GM23338 (cell line): ENCODE results near the gene PLD1. TPM values are rescaled to one million over a fixed set of nuclear protein-coding genes. Genes with fewer than 3 reads are reported as not detected.

Experiments
- ATAC-seq: fragments of 200-7000 bp; cut with Tn5 transposase; 3 replicates; pipeline ENCODE4 v1.9.1; 2020
- DNase-seq: peaks from one replicate; pipeline ENCODE4 v3.0.0-alpha.2; 2015; ENCODE audit warnings: low spot score
- H2AFZ ChIP-seq: fragments of 200-600 bp; sonication (generic); 2 replicates; pipeline ENCODE4 v1.8.0; 2016; ENCODE audit warnings: antibody characterized with exemption, mild to moderate bottlenecking, moderate library complexity
- H3F3A ChIP-seq: fragments of 200-600 bp; sonication (generic); replicated peaks from 2 replicates; pipeline ENCODE4 v1.8.0; 2017; ENCODE audit warnings: antibody characterized with exemption, mixed run types, low read depth
- H3K27ac ChIP-seq: fragments of 200-600 bp; sonication (generic); 2 replicates; pipeline ENCODE4 v1.6.1; 2016; ENCODE audit warnings: low read depth
- H3K27me3 ChIP-seq: fragments of 200-600 bp; sonication (generic); 2 replicates; pipeline ENCODE4 v1.8.0; 2016; ENCODE audit warnings: mild to moderate bottlenecking, mixed run types, moderate library complexity; ENCODE audit not compliant: insufficient read depth
- H3K36me3 ChIP-seq: fragments of 200-600 bp; sonication (generic); 2 replicates; pipeline ENCODE4 v1.8.0; 2016; ENCODE audit warnings: mild to moderate bottlenecking; ENCODE audit not compliant: insufficient read depth
- H3K4me1 ChIP-seq: fragments of 200-600 bp; sonication (generic); 2 replicates; pipeline ENCODE4 v1.8.0; 2016; ENCODE audit warnings: mild to moderate bottlenecking, moderate library complexity; ENCODE audit not compliant: insufficient read depth
- H3K4me2 ChIP-seq: fragments of 200-600 bp; sonication (generic); 2 replicates; pipeline ENCODE4 v1.7.1; 2017; ENCODE audit warnings: mixed run types
- H3K4me3 ChIP-seq: fragments of 200-600 bp; sonication (generic); 2 replicates; pipeline ENCODE4 v1.6.1; 2016; ENCODE audit warnings: mixed run types
- H3K79me2 ChIP-seq: fragments of 200-600 bp; sonication (generic); replicated peaks from 2 replicates; pipeline ENCODE4 v1.8.0; 2017; ENCODE audit warnings: mild to moderate bottlenecking; ENCODE audit not compliant: insufficient read depth
- H3K9me2 ChIP-seq: fragments of 200-600 bp; sonication (generic); 2 replicates; pipeline ENCODE4 v1.8.0; 2017; ENCODE audit not compliant: insufficient read depth
- H4K20me1 ChIP-seq: fragments of 200-600 bp; sonication (generic); replicated peaks from 2 replicates; pipeline ENCODE4 v1.8.0; 2017; ENCODE audit warnings: mild to moderate bottlenecking; ENCODE audit not compliant: insufficient read depth
- H3K27ac Mint-ChIP-seq: 2 replicates; pipeline ENCODE4 v1.8.0; 2020; ENCODE audit warnings: inconsistent platforms, mild to moderate bottlenecking, moderate library complexity, mixed read lengths
- H3K27me3 Mint-ChIP-seq: 3 replicates; pipeline ENCODE4 v1.8.0; 2022; ENCODE audit warnings: low read depth, mild to moderate bottlenecking, moderate library complexity, mixed read lengths, inconsistent platforms; ENCODE audit not compliant: insufficient read depth, poor library complexity
- H3K36me3 Mint-ChIP-seq: 3 replicates; pipeline ENCODE4 v1.8.0; 2021; ENCODE audit warnings: low read depth, mild to moderate bottlenecking, inconsistent platforms, moderate library complexity, mixed read lengths
- H3K4me1 Mint-ChIP-seq: 3 replicates; pipeline ENCODE4 v1.8.0; 2020; ENCODE audit warnings: mild to moderate bottlenecking, inconsistent platforms, mixed read lengths
- H3K4me3 Mint-ChIP-seq: 3 replicates; pipeline ENCODE4 v1.8.0; 2021; ENCODE audit warnings: moderate library complexity, mild to moderate bottlenecking, inconsistent platforms, mixed read lengths
- H3K9me3 Mint-ChIP-seq: 3 replicates; pipeline ENCODE4 v1.8.0; 2020; ENCODE audit warnings: moderate library complexity, mild to moderate bottlenecking, inconsistent platforms, mixed read lengths
- ETS1 ChIP-seq: IDR thresholded peaks from 2 replicates; pipeline ENCODE4 v1.6.1; 2016; ENCODE audit warnings: antibody characterized with exemption
- EZH2phosphoT487 ChIP-seq: fragments of 200-600 bp; sonication (generic); IDR thresholded peaks from one replicate; pipeline ENCODE4 v1.8.1; 2018; ENCODE audit warnings: antibody characterized with exemption; ENCODE audit not compliant: unreplicated experiment
- NANOG ChIP-seq: IDR thresholded peaks from 2 replicates; pipeline ENCODE4 v1.6.1; 2016; ENCODE audit warnings: antibody characterized with exemption, borderline replicate concordance
- POLR2AphosphoS5 ChIP-seq: IDR thresholded peaks from 2 replicates; pipeline ENCODE4 v1.6.1; 2016; ENCODE audit warnings: antibody characterized with exemption, low read depth
- STAT1 ChIP-seq: IDR thresholded peaks from one replicate; pipeline ENCODE4 v1.6.1; 2016; ENCODE audit warnings: antibody characterized with exemption; ENCODE audit not compliant: unreplicated experiment
- ZNF114 ChIP-seq: fragments of 250-450 bp; sonication (Bioruptor Pico); IDR thresholded peaks from 2 replicates; pipeline ENCODE4 v1.5.0; 2020; ENCODE audit warnings: mild to moderate bottlenecking, moderate library complexity
- polyA plus RNA-seq: library from polyadenylated mRNA; unstranded; fragments of >200 nt; fragmentation: Nextera tagmentation; extraction: Ambion mirVana; gene quantifications from 2 replicates; pipeline ENCODE4 v1.2.1, GENCODE V29; 2016
- total RNA-seq: library from RNA; depleted of rRNA; stranded (reverse); fragments of >200 nt; shearing (Covaris generic); gene quantifications from 2 replicates; pipeline ENCODE4 v1.2.3, GENCODE V29; 2014
- TF ChIP-seq, protein P1 (sequence below), 2 experiments: fragments of 200-600 bp in 1 of 2; sonication (generic) in 1 of 2; conservative IDR thresholded peaks; 2 replicates each; pipeline versions ENCODE4 v1.5.1 to v1.6.1; 2016 to 2017; ENCODE audit warnings: antibody characterized with exemption in 2 of 2, low read depth in 2 of 2, mild to moderate bottlenecking in 2 of 2, moderate library complexity in 1 of 2

The PLD1 gene
- total and polyA plus RNA-seq, 2 experiments from 2014 or later = 1.4 to 2.2 TPM

DNA sequence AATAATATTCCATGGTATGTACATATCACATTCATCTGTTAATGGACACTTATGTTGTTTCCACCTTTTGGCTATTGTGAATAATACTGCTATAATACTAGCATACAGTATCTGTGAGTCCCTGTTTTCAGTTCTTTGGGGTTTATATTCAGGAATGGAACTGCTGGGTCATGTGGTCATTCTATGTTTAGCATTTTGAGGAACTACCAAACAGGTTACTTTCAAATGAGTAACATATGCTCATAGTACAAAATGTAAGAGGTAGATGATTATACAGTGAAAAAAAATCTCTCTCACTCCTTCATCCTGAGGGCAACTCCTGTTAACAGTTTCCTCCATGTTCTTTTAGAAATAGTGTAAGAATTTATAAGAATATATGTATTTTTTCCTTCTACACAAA, 162.2 kb downstream of the PLD1 start (continued):
- TF ChIP-seq STAT1 (no peak), EZH2phosphoT487 (no peak)

DNA sequence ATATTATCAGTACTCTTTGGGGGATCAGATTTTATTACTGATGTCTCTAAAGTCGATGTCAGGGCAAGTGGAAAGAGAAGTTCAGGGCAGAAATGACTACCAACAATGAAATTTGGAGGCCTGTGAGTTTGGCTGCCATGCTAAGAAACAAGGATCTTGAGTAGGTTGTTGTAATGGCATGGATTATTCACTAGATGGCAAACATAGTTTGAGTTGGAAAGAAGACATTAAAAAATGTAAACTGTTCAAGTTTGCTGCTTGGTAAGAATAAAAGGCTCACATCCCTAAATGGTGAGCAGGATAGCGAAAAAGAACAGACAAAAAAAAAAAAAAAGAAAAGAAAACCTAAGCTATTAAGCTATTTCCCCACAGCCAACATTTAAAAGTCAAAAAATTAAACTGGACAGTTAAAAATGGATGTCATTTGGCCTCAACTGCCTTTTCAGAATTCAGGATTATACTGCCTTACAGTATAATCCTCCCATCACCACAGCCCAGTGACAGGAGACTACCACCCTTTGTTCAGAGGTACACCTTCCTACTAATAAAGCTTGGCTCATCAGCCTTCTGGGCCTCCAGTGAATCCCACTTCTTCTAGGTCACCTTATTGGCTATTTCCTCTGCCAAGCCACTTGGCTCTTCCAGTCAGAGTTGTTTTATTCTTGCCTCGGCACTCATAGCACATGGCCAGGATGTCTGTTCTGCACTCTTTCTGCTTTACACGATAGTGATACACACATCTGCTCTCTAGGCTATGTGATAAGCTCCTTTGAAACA, 163.7 kb downstream of the PLD1 start:
- H3K27ac Mint-ChIP-seq = no peak overlapping the region
- H3K4me3 Mint-ChIP-seq = no peak overlapping the region
- DNase-seq (peak; percentile 62), ATAC-seq (no peak; the same call in 1 of the 3 replicates)
- Histone ChIP-seq H4K20me1 (no peaks in the 10 kb centered on the region), H3K9me2 (no peaks in the 10 kb centered on the region), H3K27me3 (no peaks in the 10 kb centered on the region), H3K79me2 (no peaks in the 10 kb centered on the region), H3K36me3 (no peaks in the 10 kb centered on the region), H3F3A (no peaks in the 10 kb centered on the region), H3K4me1 (no peaks in the 10 kb centered on the region), H3K4me2 (no peak overlapping the region), H2AFZ (no peak overlapping the region), H3K4me3 (no peak overlapping the region), H3K27ac (no peak overlapping the region)
- no peaks in the 10 kb centered on the region for H3K36me3 Mint-ChIP-seq
- H3K4me1 Mint-ChIP-seq = no peaks in the 10 kb centered on the region
- TF ChIP-seq STAT1 = no peak
- TF ChIP-seq, protein P1, sequence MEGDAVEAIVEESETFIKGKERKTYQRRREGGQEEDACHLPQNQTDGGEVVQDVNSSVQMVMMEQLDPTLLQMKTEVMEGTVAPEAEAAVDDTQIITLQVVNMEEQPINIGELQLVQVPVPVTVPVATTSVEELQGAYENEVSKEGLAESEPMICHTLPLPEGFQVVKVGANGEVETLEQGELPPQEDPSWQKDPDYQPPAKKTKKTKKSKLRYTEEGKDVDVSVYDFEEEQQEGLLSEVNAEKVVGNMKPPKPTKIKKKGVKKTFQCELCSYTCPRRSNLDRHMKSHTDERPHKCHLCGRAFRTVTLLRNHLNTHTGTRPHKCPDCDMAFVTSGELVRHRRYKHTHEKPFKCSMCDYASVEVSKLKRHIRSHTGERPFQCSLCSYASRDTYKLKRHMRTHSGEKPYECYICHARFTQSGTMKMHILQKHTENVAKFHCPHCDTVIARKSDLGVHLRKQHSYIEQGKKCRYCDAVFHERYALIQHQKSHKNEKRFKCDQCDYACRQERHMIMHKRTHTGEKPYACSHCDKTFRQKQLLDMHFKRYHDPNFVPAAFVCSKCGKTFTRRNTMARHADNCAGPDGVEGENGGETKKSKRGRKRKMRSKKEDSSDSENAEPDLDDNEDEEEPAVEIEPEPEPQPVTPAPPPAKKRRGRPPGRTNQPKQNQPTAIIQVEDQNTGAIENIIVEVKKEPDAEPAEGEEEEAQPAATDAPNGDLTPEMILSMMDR (conservative IDR thresholded peaks at IDR 0.05; ENCODE audit: low read depth in 2 of 2) = peak; percentile 65
- no peaks in the 10 kb centered on the region for H3K27me3 Mint-ChIP-seq
- H3K9me3 Mint-ChIP-seq = no peaks in the 10 kb centered on the region

- no peaks in the 10 kb centered on the region for H3K27me3 ChIP-seq
- no peaks in the 10 kb centered on the region for H3K79me2 ChIP-seq
- H3K9me3 Mint-ChIP-seq = no peaks in the 10 kb centered on the region
- no peaks in the 10 kb centered on the region for H3F3A ChIP-seq
- no peak overlapping the region for H3K4me2 ChIP-seq
- no peaks in the 10 kb centered on the region for H3K9me2 ChIP-seq
- DNase-seq (no peak), ATAC-seq (no peak)
- H4K20me1 ChIP-seq = no peaks in the 10 kb centered on the region
- H2AFZ ChIP-seq = no peak overlapping the region
- no peak overlapping the region for H3K4me3 Mint-ChIP-seq
- H3K27ac Mint-ChIP-seq = no peak overlapping the region
- H3K27me3 Mint-ChIP-seq = peaks cover 2% of the 10 kb centered on the region
- no peak overlapping the region for H3K4me3 ChIP-seq
- H3K4me1 Mint-ChIP-seq = peaks cover 5% of the 10 kb centered on the region; the same call in 1 of the 3 replicates
- H3K36me3 Mint-ChIP-seq = no peaks in the 10 kb centered on the region
- no peak overlapping the region for H3K27ac ChIP-seq
- H3K36me3 ChIP-seq = no peaks in the 10 kb centered on the region
- no peaks in the 10 kb centered on the region for H3K4me1 ChIP-seq
- no peak for TF ChIP-seq POLR2AphosphoS5
- TF ChIP-seq NANOG = no peak
- TF ChIP-seq ZNF114 (CRISPR knock-in tag) = no peak
- TF ChIP-seq, protein P1 (conservative IDR thresholded peaks at IDR 0.05; ENCODE audit: low read depth in 2 of 2) = no peak
- no peak for TF ChIP-seq EZH2phosphoT487
- no peak for TF ChIP-seq ETS1
These were observed 165.6 kb downstream of the PLD1 start for GRCh38 chr3:171644681-171645080.
